Activated CD8-positive, alpha-beta memory T cell treated with anti-CD3 and anti-CD28 coated beads, Interleukin-2, amount 50 U/mL, for 48 hours (primary cell): ENCODE measurements around the gene RTN3.
A peak's percentile ranks its signal among the peaks of the same experiment; 100 is the strongest.

Source experiments
- DNase-seq: peaks from one replicate; pipeline ENCODE4 v3.0.0-alpha.2; 2020

RTN3 gene

DNA sequence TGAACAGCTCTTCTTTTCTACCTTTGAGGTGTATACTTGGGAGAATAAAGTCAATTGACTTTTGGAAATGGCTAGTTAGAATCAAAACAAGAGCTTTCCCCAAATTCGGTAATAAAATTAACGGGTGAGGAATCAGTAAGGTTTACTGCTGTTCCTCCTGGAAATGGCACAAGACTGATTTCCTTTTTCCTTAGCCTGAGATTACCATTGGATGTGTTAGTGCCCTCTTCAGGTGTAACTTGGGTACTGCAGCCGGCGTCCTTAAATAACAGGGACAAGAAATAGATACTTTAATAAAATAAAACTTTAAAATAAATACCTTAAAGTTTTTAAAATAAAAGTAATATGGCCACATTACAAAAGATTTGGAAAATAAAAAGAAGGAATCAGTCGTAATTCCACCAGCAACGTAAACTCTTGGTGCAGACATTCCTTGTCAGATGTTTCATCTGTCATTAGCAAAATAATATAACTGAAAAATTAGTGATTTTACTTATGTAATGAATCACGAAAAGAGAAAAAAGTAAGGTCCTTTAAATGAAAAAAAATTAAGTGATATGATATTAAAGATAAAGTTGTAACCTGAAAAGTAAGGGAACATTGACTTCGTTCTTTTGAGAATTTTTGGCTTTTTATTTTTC is 57.5 kb downstream of the RTN3 start:
- DNase-seq: peak; percentile 83

DNA sequence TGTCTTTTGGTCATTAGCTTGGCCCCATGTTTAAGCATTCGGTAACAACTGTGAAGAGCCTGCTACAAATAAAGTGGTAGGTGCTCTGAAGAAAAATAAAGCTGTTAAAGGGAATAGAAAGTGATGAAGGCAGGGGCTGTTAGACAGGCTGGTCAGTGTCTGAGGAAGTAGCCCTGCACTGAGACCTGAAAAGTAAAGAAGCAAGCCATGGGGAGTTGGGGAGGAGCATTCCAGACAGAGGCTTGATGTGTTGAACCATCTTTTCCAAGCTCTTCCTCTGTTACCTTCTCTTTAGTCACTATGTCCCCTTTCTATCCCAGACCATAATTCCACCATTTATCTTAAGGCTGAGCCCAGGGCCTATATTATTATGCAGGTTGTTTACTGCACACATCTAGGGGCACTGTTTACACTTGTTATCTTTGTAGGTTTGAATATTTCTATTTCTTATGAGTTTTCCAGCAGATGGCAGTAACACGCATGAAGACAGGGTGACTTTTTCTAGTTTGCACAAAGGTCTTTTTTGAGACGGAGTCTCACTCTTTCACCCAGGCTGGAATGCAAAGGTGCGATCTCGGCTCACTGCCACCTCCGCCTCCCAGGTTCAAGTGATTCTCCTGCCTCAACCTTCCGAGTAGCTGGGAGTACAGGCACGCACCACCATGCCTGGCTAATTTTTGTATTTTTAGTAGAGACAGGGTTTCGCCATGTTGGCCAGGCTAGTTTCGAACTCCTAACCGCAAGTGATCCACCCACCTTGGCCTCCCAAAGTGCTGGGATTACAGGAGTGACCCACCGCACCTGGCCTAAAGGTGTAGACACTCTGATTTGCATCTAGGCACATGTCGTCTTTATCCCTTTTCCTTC is 64.2 kb downstream of the RTN3 start:
- no peak for DNase-seq

DNA sequence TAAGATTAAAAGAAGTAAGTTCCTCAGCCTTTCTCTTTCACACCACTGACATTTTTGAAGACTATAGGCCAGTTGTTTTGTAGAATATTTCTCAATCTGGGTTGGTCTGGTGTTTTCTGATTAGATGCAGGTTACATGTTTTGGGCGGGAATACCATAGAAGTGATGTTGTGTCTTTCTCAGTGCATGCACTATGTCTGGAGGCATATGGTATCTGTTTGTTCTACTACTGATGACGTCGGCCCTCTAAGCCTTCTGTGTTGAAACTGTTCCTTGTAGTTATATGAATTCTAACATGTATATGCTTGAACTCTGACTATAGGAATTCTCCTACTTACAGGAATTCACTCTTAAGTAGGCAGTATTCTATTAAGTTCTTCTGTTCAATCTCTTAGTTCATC is 65.7 kb downstream of the RTN3 start:
- DNase-seq: no peak

DNA sequence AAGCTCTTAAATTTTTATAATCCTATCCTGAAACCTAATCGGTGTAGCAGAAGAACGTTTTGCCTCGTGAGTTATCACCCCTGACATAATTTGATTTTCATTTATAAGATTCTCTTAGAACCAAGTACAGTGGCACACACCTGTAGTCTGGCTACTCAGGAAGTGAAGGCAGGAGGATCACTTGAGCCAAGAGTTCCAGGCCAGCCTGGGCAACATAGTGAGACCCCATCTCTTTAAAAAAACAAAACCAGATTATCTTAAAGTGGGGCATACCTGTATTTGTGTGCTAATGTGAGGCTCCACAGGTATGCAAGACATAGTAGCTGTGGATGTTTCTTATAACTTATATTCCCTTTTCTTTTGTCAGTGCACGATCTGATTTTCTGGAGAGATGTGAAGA is 68.3 kb downstream of the RTN3 start:
- DNase-seq: no peak

DNA sequence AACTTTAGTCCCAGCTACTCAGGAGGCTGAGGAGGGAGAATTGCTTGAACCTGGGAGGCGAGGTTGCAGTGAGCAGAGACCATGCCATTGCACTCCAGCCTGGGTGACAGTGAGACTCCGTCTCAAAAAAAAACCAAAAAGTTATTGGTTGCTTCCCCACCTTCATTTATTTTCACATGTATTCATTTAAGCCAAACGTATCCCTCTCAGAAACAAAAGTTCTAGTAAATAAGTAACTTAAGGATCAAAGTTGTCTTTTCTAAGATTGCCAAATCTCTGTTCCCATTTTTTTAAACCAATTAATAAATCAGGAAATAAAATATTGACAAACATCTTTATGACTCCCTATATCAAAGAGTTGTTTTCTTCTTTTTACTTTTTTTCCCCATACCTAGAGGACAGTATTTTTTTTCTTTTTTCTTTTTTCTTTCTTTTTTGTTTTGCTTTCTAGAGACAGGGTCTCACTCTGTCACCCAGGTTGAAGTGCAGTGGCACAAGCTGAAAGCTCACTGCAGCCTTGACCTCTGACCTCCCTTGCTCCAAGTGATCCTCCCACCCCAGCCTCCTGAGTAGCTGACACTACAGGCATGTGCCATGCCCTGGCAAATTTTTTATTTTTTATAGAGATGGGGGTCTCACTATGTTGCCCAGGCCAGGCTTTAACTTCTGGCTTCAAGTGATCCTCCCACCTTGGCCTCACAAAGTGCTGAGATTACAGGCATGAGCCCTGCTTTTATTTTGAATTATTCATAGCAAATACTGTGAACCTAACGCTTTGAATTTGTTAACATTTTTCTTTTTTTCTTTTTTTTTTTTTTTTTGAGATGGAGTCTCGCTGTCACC is 75.8 kb downstream of the RTN3 start:
- no peak for DNase-seq

DNA sequence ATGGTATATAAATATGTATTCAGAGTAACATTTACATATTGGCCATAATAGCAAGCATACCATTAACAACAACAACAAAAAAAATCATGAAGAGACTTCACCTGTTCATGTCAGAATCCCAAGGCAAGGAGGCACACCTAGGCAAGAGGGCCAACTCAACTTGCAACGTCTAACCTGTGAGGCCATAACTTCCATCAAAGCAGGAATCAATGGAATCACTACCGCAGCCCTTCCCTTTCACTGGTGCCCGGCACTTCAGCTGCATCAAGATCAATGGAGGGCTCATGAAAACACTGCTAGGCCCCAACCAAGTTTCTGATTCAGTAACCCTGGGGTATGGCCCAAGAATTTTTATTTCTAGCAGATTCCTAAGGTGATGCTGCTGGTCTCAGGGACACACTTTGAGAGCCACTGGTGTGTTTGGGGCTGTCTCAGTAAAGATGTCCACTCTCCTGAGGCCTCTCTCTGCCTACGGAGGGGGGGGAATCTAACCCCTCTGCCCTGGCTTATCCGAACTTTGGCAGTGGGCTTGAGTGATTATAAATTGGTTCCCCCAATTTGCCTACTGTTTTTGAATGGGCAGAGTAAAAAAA is 79.3 kb downstream of the RTN3 start:
- no peak for DNase-seq

DNA sequence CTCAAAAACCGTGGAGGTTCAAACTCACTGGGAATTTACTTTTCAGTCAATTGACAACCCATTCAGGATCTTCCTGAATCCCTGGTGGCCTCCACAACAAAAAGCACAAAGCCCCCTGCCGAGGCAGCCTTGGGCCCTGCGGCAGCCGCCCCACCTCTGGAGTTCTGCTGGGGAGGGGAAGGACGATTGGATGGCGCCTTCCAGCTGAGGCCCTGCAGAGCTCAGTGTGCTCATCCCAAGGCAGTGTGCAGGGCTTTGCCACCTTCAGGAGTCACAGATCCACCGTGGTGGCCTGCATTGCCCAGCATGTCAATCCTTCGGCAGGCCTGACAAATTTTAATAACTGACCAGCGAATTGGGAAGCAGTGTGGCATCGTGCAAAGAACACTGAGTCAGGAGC is 79.9 kb downstream of the RTN3 start:
- no peak for DNase-seq

DNA sequence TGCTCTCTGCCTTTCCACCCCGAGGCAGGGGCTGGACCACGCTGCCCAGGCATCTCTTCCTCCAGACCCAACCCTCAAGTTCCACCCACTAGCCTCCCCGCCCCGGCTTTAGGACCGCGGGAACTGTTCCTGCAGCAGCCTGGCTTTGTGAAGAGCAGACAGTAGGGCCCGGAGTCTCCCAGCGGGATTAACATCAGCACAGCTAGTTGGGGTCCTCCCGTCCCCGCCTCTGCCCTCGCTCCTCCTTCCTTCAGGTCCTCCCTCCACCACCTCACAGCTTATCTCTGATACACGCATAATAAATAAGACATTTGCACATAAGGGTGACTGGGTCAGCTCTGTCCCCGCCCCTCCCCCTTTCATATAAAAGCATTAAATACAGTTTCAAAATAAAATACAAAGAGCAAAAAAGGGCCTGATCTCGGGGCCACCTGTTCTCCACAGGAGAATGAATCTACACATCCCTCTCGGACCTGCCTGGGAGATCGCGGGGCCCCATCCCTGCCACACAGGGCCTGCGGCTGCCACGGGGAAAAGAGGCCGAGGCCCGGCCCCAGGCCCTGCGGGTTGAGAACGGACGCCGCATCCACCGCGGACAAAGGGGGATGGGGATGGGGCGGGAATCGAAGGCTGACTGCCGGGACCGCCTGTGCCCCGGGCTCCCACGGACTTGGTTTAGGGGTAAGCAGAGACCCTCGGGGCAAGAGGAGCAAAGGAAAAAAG is 80.8 kb downstream of the RTN3 start:
- DNase-seq: no peak

DNA sequence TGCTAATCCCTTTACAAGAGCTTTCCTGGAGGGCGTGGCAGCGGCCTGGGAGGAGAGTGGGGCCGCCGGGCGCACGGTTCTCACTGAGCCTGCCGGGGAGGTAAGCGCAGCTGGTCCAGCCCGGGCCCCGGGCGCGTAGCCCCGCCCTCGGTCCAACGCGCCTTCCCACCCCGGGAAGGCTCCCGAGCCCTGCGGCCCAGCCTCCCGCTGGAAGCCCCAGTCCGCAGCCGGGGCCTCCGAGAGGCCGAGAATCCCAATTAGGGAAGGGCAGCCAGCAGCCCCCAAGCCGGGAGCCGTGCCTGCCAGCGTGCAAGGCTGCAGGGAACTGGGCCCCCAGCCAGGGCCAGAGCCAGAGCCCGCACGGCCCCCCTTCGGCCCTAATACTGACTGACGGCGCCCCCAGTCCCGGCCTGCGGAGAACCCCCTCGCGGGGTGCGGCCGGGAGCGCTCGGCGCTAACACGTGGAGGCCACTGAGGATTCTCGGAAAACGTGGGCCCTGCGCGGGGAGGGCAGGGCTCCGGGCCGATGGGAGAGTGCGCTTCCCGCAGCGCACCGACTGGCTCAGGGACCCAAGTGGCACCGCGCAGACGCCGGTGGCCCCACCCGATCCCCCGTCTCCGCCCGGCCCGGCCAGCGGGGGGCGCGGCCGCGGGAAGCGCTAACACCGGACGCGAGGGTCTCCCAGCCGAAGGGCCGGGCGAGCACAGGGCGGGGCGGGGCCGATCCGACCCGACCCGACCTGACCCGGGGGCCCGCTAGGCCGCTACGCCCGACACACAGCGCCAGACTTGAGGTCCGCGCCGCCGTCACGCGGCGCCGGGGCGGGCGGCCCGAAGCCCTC is 81.6 kb downstream of the RTN3 start:
- no peak for DNase-seq

DNA sequence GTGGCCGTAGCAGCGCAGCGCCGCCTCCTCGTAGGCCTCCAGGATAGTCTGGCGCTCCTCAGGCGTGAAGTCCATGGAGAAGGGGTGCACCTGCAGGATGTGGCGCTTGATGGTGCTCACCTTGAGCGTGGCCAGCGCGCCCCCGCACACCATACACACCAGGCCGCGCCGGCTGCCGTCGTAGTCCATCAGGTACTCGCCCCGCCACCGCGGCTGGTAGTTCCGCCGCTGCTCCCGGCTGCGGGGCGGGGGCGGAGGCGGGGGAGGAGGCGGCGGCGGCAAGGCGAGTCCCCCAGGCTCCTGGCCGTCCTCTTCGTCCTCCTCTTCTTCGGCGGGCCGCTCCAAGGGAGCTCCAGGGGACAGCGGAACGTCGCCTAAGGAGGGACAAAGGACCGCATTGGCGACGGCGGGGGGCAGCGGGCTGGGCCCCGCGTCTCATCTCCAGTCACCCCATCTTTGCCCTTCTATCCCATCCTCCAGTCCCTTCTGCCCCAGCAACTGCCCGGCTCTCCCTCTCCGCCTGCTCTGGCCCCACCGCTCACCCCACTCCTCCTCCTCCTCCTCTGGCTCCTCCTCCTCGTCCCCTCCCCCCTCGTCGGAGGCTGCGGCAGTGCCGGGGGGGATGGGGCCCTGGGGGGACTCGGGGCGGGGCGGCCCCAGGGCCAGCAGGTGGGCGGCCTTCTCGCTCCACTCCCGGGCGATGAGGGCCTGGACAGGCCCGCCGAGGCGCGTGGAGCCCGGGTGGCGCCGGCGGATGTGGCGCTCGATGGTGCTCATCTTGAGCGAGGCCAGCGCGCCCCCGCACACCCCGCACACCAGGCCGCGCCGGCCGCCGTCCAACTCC is 82.4 kb downstream of the RTN3 start:
- DNase-seq: no peak

DNA sequence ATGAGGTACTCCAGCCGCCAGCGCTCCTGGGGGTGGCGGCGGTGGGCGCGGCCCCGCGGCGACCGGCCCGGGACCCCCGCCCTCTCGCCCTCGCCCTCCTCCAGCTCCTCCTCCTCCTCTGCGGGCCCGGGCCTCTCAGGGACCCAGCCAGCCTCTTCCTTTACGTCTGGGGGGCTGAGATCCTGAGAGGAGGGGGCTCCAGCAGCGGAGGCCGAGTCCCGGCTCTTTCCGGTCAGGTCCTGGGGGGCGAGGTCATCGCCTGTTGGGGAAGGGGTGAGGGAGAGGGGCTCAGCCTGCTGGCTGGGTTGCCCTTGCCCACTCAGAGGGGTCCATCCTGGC is 83.0 kb downstream of the RTN3 start:
- DNase-seq: no peak

DNA sequence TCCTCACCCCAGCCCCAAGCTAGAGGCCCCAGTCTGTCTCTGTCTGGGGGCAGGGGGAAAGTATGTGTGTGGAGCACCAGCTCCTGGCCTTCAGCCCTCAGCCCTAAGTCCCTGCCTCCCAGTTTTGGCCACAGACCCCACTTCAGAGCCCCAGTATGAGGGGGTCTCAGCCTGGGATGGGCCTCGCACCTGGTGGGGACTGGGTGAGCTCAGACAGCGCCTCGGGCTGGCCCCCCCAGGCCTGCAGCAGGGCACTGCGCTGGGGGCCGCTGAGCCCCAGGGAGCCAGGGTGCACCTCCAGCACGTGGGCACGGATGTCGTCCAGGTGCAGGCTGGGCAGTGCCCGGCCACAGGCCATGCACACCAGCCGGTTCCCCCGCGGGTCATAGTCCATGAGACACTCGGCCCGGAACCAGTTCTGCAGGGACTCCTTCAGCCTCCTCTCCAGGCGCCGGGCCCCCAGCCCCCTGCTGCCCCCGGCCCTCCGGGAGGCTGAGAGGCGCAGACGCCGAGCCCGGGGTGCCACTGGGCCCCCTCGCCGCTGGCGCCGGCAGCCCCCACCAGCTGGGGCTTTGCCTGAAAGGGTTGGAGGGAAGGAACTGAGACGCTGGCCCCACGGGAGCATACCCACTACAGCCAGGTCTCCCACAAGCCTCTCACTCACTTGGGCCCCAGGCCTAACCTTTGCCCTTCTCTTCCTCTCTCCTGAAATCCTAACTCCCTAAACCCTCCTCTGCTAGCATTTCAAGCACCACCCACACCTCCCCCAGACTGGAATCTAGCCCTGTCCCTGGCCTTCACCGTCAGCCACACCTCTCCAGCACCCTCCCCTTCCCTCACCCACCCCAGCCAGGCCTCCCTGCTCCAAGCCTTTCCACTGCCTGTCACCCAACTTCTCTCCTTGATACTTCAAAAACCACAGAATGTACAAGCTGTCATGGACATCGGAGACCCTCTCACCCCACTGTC is 83.7 kb downstream of the RTN3 start:
- no peak for DNase-seq

DNA sequence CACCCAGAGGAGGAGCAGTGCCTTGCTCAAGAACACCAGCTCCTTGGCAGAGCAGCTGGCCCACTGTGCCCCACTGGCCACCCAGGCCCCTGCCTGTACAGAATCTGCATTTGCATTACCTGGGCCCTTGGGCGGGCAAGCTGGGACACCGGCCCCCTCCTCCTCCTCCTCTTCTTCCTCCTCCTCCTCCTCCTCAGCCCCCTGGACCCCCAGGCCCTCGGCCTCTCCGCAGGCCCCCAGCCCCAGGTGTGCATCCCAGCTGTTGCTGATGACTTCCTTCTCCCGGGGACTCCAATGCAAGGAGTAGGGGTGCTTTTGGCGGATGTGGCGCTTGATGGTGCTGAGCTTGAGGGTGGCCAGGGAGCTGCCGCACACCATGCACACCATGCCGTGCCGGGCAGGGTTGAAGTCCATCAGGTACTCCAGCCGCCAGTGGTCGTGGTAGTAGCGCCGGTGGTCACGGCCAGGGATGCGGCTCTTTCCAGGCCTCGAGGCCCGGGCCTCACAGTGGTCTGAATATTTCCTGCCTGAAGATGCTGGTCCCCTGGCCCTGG is 84.5 kb downstream of the RTN3 start:
- no peak for DNase-seq

DNA sequence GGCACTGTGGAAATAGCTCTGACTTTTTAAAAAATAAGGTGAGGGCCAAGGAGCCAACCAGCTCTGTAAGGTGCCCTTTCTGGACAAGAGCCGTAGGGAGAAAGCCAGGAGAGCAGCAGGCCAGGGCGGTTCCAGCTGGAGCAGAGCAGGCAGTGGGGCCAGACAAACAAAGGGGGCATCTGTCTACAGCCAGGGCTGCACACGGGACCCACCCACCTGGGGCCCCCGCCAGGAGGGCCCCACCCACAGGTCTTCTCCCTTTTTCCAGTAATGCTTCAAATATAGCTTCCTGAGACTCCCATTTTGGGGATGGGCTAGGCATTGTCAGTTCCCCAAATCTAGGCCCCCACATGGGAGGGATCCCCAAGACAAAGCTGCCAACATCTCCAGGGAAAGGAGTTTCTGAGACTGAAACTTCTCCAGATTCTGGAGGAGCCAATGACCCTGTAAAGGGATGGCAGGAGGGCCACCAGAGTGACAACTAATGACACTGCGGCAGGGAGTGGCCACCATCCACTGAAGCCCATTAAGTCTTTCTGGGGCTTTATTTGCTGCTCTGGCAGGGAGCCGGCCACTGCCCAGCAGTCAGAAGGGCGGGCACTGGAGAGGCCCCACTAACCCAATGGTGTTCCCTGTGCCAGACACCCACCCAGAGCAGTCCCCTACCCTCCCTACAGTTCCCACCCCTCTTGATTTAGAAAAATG is 85.4 kb downstream of the RTN3 start:
- DNase-seq: no peak

DNA sequence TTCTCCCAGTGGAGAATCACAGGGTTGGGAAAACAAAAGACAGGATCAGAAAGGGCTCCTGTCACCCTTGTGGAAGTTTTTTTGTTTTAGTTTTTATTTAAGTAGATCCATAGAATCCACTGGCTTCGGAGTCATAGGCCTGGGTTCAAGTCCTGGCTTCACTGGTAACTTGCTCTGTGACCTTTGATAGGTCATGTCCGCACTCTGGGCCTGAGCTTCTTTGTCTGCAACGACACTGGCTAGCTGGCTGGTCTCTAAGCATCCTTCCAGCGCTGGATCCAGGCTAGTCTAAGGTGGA is 85.9 kb downstream of the RTN3 start:
- DNase-seq: no peak

DNA sequence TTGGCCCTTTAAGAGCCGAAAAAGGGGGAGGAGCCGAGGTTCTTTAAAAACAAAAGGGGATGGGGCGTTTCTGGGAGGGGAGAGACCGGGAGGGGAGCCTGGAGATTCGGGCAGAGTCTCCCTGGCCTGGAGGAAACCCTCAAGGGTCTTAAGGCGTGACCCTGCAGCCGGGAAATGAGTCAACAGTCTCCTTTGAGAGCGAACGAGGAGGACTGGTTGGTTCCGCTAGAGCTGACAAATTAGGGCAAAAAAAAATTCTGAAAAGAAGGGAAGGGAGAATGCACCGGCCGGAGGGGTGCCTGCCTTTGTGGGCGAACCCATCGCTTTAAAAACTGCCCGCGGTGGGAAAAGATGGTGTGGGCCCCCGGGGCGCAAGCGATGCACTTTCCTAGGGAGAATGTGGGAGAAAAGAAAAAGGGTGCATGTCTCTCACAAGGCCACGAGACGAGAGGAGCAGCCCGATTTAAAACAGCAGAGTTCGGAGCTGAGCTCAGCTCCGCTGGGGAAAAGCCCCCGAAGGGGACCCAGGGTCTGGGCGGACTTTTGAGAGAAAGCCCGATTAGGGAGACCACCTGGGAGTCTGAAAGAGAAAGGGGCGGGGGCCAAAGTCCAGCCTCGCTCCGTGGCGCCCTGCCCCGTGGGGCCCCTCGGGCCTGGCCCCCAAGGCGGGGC is 86.4 kb downstream of the RTN3 start:
- DNase-seq: peak; percentile 62

DNA sequence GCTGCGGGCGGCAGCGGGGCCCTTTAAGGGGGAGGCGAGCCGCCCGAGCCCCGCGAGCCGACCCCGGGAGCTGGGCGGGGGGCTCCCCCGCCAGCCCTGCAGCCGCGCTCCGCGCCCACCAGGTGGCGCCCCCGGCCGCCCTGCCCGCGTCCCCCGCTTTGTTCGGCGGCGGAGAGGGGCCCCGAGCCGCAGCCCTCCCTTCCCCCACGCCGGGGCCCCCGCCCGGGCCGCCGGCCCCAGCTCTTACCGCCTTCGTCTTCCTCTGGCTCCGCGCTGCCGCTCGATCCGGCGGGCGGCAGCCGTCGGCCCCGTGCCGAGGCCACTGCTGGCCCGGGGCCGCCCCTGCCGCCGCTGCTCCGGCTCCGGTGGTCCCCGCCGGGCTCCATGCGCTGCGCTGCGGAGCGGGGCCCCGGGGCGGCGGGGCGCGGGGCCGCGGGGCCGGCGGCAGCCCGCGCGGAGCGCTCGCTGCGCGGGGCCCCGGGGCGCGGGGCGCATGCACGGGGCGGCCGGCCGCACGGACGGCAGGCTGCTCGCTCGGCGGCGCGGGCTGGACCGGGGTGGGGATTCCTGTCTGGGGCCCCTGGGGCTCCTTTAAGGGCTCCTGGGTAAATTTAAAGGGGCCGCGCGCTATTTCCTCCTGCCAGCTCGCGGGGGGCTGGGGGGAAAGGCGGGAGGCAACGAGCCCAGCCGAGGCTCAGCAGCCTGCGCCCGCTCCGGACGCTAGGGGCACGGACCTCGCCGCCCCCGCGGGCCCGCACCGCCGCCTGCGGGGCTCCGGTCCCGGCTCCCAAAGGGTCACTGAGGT is 87.1 kb downstream of the RTN3 start, which contains the start of gene ZFTA:
ZFTA (minus strand) TSS at position 539 of the 805 bp plus-strand sequence; CDS start at position 386, 153 bp downstream.
- DNase-seq: peak; percentile 91
